Astrocyte of the spinal cord (primary cell): ENCODE data around the gene RPS6KA2.

Source experiments
- DNase-seq: peaks from one replicate; pipeline ENCODE4 v3.0.0; 2011; ENCODE audit warnings: low read depth, low spot score
- H3K4me3 ChIP-seq: 2 replicates; pipeline ENCODE4 v1.5.1; 2011; ENCODE audit warnings: low read depth, mild to moderate bottlenecking, low read length, moderate library complexity
- in situ Hi-C: cut with HindIII; loops from 2 replicates; pipeline ENCODE4 v1.10.0; 2017; ENCODE audit warnings: low sequenced_read_pairs
- TF ChIP-seq, protein P1 (sequence below): IDR thresholded peaks from 2 replicates; pipeline ENCODE4 v1.5.1; 2012; ENCODE audit warnings: low read depth, mild to moderate bottlenecking, low read length, inconsistent platforms

Gene RPS6KA2

GRCh38 chr6:166580076-166581050 is 46.7 kb downstream of the RPS6KA2 start:
- in situ Hi-C loops, result no loop called here
- DNase-seq, result peak; percentile 46

GRCh38 chr6:166579237-166579850 is 47.7 kb downstream of the RPS6KA2 start:
- TF ChIP-seq, protein P1, sequence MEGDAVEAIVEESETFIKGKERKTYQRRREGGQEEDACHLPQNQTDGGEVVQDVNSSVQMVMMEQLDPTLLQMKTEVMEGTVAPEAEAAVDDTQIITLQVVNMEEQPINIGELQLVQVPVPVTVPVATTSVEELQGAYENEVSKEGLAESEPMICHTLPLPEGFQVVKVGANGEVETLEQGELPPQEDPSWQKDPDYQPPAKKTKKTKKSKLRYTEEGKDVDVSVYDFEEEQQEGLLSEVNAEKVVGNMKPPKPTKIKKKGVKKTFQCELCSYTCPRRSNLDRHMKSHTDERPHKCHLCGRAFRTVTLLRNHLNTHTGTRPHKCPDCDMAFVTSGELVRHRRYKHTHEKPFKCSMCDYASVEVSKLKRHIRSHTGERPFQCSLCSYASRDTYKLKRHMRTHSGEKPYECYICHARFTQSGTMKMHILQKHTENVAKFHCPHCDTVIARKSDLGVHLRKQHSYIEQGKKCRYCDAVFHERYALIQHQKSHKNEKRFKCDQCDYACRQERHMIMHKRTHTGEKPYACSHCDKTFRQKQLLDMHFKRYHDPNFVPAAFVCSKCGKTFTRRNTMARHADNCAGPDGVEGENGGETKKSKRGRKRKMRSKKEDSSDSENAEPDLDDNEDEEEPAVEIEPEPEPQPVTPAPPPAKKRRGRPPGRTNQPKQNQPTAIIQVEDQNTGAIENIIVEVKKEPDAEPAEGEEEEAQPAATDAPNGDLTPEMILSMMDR, result no peak
- no peak for DNase-seq
- in situ Hi-C loops, result no loop called here
- H3K4me3 ChIP-seq, result no peak overlapping the region

More at GRCh38 chr6:166580076-166581050, 46.7 kb downstream of the RPS6KA2 start:
- TF ChIP-seq, protein P1, result no peak
- H3K4me3 ChIP-seq, result no peak overlapping the region

DNA sequence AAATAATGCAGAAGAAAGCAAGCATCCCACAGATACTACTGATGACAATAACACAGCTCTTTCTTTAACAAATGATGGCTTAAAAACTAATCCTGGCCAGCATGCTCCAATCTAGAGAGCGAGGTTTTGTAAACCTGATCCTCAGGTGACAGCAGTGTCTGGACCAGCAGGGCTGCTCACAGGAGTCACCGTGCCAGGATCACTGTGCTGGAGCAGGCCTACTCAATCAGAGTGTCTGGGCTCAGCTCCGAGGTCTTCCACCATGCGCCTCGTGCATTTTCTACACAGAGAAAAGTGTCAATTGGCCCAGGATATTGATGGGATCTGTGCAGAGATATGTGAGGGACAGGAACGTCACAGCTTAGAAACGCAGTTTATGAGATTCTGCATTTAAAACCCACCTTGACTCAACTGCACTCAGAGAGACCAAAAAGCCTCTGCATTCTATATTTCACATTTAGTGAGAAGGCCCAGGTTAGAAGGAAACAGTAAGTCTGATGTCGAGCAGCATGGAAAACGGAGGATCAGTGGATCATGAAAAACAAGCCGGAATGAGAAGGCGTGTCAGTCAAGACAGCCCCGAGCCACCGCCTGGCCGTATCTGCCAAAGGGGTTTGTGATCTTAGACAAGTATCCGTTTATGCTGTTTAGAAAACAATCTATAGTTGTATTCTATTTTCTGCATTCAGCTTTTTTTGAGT is 48.4 kb downstream of the RPS6KA2 start:
- TF ChIP-seq, protein P1, result no peak
- no peak overlapping the region for H3K4me3 ChIP-seq
- no peak for DNase-seq
- in situ Hi-C loops, result no loop called here

- in situ Hi-C loops, result no loop called here
- TF ChIP-seq, protein P1, result no peak
- DNase-seq, result no peak
Observed at GRCh38 chr6:166575205-166575604, 51.8 kb downstream of the RPS6KA2 start.

DNA sequence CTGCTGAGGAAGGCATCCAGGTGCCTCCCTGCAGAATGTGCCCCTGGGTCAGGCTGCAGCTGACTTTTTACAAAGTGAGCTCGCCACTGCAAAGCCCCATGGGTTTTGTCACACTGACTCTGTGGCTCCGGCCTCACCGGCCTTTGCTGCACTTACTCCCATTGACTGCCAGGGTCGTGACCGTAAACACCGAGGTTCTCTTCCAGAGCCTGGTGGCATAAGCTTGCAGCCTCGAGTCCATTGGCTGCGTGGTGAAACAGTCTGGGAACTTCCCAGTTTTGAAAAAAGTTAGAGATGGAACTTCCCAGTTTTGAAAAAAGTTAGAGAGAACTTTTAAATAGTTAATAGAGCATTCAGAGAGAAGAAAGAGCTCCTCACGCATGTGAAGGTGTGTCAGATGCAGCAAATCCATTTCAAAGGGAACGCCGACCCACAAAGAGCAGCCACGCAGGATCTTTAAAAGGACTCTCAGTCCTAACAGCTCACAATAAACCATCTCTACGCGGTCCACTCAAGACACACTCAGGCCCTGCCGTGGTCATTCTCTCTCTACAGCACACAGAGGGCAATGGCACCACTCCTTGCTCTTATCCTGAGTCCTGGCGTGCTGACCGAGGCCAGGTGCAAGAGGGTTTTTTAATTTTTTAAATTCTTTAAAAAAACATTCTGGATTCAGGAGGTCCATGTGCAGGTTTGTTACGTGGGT is 53.4 kb downstream of the RPS6KA2 start:
- DNase-seq, result no peak
- H3K4me3 ChIP-seq, result no peak overlapping the region
- in situ Hi-C loops, result no loop called here
- TF ChIP-seq, protein P1, result no peak

More at GRCh38 chr6:166575205-166575604, 51.8 kb downstream of the RPS6KA2 start:
- H3K4me3 ChIP-seq, result no peak overlapping the region
